Measurements from ENCODE around the gene CENPO.

DNA sequence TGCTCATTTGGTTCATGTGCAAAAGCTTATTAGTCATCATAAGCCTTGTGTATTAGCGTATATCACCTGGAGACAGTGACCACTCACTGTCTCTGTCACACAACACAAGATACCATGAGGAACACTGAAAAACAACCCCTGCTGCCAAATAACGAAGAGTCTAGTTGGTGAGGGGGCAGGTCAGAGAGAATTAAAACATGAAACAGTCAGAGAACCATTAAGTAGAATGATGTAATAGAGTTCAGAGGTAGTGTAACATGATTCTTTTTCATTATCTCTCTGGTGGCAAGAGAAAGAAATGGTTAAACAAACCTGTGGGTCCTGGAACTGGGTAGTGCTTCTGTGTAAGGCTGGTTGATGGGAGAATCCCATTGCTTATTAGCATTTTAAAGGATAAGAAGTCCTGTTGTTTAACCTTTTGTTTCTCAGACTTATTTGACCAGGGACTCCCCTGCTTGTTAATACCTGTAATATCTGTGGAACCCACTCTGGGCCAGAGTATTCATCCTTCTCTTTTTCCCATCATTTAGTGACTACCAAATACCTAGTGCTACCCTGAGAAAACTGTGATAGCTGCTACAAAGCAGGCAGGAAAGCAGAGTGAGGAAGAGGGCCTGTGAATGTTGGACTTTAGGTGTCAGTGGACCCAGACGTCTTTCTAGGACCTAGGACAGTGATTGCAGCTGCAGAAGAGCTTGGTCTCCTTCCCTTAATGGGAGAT lies 38.1 kb upstream of the CENPO start:
- TF ChIP-seq, protein P1, sequence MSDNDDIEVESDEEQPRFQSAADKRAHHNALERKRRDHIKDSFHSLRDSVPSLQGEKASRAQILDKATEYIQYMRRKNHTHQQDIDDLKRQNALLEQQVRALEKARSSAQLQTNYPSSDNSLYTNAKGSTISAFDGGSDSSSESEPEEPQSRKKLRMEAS (CRISPR knock-in tag; IDR thresholded peaks at IDR 0.05), result no peak
- TF ChIP-seq, protein P2, sequence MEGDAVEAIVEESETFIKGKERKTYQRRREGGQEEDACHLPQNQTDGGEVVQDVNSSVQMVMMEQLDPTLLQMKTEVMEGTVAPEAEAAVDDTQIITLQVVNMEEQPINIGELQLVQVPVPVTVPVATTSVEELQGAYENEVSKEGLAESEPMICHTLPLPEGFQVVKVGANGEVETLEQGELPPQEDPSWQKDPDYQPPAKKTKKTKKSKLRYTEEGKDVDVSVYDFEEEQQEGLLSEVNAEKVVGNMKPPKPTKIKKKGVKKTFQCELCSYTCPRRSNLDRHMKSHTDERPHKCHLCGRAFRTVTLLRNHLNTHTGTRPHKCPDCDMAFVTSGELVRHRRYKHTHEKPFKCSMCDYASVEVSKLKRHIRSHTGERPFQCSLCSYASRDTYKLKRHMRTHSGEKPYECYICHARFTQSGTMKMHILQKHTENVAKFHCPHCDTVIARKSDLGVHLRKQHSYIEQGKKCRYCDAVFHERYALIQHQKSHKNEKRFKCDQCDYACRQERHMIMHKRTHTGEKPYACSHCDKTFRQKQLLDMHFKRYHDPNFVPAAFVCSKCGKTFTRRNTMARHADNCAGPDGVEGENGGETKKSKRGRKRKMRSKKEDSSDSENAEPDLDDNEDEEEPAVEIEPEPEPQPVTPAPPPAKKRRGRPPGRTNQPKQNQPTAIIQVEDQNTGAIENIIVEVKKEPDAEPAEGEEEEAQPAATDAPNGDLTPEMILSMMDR (IDR thresholded peaks at IDR 0.05), result no peak
- TF ChIP-seq, protein P3, sequence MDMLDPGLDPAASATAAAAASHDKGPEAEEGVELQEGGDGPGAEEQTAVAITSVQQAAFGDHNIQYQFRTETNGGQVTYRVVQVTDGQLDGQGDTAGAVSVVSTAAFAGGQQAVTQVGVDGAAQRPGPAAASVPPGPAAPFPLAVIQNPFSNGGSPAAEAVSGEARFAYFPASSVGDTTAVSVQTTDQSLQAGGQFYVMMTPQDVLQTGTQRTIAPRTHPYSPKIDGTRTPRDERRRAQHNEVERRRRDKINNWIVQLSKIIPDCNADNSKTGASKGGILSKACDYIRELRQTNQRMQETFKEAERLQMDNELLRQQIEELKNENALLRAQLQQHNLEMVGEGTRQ (CRISPR knock-in tag; IDR thresholded peaks at IDR 0.05), result no peak
- TF ChIP-seq, protein P4, sequence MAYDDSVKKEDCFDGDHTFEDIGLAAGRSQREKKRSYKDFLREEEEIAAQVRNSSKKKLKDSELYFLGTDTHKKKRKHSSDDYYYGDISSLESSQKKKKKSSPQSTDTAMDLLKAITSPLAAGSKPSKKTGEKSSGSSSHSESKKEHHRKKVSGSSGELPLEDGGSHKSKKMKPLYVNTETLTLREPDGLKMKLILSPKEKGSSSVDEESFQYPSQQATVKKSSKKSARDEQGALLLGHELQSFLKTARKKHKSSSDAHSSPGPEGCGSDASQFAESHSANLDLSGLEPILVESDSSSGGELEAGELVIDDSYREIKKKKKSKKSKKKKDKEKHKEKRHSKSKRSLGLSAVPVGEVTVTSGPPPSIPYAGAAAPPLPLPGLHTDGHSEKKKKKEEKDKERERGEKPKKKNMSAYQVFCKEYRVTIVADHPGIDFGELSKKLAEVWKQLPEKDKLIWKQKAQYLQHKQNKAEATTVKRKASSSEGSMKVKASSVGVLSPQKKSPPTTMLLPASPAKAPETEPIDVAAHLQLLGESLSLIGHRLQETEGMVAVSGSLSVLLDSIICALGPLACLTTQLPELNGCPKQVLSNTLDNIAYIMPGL (CRISPR knock-in tag; IDR thresholded peaks at IDR 0.05), result no peak
- TF ChIP-seq, protein P5, sequence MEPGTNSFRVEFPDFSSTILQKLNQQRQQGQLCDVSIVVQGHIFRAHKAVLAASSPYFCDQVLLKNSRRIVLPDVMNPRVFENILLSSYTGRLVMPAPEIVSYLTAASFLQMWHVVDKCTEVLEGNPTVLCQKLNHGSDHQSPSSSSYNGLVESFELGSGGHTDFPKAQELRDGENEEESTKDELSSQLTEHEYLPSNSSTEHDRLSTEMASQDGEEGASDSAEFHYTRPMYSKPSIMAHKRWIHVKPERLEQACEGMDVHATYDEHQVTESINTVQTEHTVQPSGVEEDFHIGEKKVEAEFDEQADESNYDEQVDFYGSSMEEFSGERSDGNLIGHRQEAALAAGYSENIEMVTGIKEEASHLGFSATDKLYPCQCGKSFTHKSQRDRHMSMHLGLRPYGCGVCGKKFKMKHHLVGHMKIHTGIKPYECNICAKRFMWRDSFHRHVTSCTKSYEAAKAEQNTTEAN (CRISPR knock-in tag; IDR thresholded peaks at IDR 0.05), result no peak
- TF ChIP-seq NFYB (CRISPR knock-in tag; conservative IDR thresholded peaks at IDR 0.05; ENCODE audit: low read depth) (no peak), FOXK1 (CRISPR knock-in tag; IDR thresholded peaks at IDR 0.05) (no peak), ZNF121 (CRISPR knock-in tag; IDR thresholded peaks at IDR 0.05) (no peak), ZNF138 (CRISPR knock-in tag; conservative IDR thresholded peaks at IDR 0.05) (no peak), SP1 (CRISPR knock-in tag; conservative IDR thresholded peaks at IDR 0.05) (no peak), ELF4 (CRISPR knock-in tag; IDR thresholded peaks at IDR 0.05; ENCODE audit: low read depth) (no peak), ATF1 (CRISPR knock-in tag; IDR thresholded peaks at IDR 0.05) (no peak)
- TF ChIP-seq, protein P6, sequence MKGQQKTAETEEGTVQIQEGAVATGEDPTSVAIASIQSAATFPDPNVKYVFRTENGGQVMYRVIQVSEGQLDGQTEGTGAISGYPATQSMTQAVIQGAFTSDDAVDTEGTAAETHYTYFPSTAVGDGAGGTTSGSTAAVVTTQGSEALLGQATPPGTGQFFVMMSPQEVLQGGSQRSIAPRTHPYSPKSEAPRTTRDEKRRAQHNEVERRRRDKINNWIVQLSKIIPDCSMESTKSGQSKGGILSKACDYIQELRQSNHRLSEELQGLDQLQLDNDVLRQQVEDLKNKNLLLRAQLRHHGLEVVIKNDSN (CRISPR knock-in tag; IDR thresholded peaks at IDR 0.05), result no peak
- TF ChIP-seq, protein P7, sequence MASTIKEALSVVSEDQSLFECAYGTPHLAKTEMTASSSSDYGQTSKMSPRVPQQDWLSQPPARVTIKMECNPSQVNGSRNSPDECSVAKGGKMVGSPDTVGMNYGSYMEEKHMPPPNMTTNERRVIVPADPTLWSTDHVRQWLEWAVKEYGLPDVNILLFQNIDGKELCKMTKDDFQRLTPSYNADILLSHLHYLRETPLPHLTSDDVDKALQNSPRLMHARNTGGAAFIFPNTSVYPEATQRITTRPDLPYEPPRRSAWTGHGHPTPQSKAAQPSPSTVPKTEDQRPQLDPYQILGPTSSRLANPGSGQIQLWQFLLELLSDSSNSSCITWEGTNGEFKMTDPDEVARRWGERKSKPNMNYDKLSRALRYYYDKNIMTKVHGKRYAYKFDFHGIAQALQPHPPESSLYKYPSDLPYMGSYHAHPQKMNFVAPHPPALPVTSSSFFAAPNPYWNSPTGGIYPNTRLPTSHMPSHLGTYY (CRISPR knock-in tag; IDR thresholded peaks at IDR 0.05), result no peak
